T-helper 1 cell treated with Interleukin-12 subunit alpha and Interleukin-12 subunit beta and Interleukin-4 antibody, amounts not matched to agents 30 μg/mL and 1 μg/mL, for 36 hours (primary cell): Measurements from ENCODE around the gene OR3A3.
"Not testable (repeated sequence)": the region's sequence is repeated elsewhere in the genome, so short reads cannot be mapped to it uniquely, and the experiment has no call there.

Source experiments
- H3K27ac Mint-ChIP-seq: one replicate; pipeline ENCODE4 v1.8.0; 2021; ENCODE audit warnings: mild to moderate bottlenecking, mixed read lengths
- H3K27me3 Mint-ChIP-seq: one replicate; pipeline ENCODE4 v1.8.0; 2021; ENCODE audit warnings: low read depth, mixed read lengths
- H3K36me3 Mint-ChIP-seq: one replicate; pipeline ENCODE4 v1.8.0; 2021; ENCODE audit warnings: low read depth, mixed read lengths
- H3K4me1 Mint-ChIP-seq: one replicate; pipeline ENCODE4 v1.8.0; 2021; ENCODE audit warnings: low read depth, mixed read lengths
- H3K4me3 Mint-ChIP-seq: one replicate; pipeline ENCODE4 v1.8.0; 2021; ENCODE audit warnings: mild to moderate bottlenecking, moderate library complexity, mixed read lengths
- H3K9me3 Mint-ChIP-seq: one replicate; pipeline ENCODE4 v1.8.0; 2021; ENCODE audit warnings: mixed read lengths

OR3A3 gene

GRCh38 chr17:3433741-3434140, 22.6 kb downstream of the OR3A3 start, which contains the start of gene OR1E2:
TSS of gene OR1E2 (minus strand) at chr17:3433841. CDS start at chr17:3433841, 0 bp downstream.
- no peaks in the 10 kb centered on the region for H3K9me3 Mint-ChIP-seq
- H3K36me3 Mint-ChIP-seq: no peaks in the 10 kb centered on the region
- H3K27ac Mint-ChIP-seq: no peak within 1 kb of the TSS
- H3K4me1 Mint-ChIP-seq: no peaks in the 10 kb centered on the region
- no peak within 1 kb of the TSS for H3K4me3 Mint-ChIP-seq
- no peaks in the 10 kb centered on the region for H3K27me3 Mint-ChIP-seq

GRCh38 chr17:3438368-3438767, 27.2 kb downstream of the OR3A3 start:
- Mint-ChIP-seq H3K27me3 (peaks cover 11% of the 10 kb centered on the region), H3K4me3 (no peak overlapping the region), H3K9me3 (no peaks in the 10 kb centered on the region), H3K27ac (no peak overlapping the region), H3K36me3 (no peaks in the 10 kb centered on the region), H3K4me1 (no peaks in the 10 kb centered on the region)

GRCh38 chr17:3440451-3440850, 29.3 kb downstream of the OR3A3 start:
- no peaks in the 10 kb centered on the region for H3K9me3 Mint-ChIP-seq
- H3K36me3 Mint-ChIP-seq: no peaks in the 10 kb centered on the region
- no peak overlapping the region for H3K4me3 Mint-ChIP-seq
- no peak overlapping the region for H3K27ac Mint-ChIP-seq
- no peaks in the 10 kb centered on the region for H3K4me1 Mint-ChIP-seq
- peaks cover 16% of the 10 kb centered on the region for H3K27me3 Mint-ChIP-seq

GRCh38 chr17:3447625-3448024, 36.5 kb downstream of the OR3A3 start:
- no peaks in the 10 kb centered on the region for H3K4me1 Mint-ChIP-seq
- no peaks in the 10 kb centered on the region for H3K36me3 Mint-ChIP-seq
- no peak overlapping the region for H3K27ac Mint-ChIP-seq
- peaks cover 21% of the 10 kb centered on the region for H3K27me3 Mint-ChIP-seq
- no peak overlapping the region for H3K4me3 Mint-ChIP-seq
- H3K9me3 Mint-ChIP-seq: no peaks in the 10 kb centered on the region

GRCh38 chr17:3448059-3448665, 37.0 kb downstream of the OR3A3 start:
- H3K4me1 Mint-ChIP-seq: no peaks in the 10 kb centered on the region
- peaks cover 22% of the 10 kb centered on the region for H3K27me3 Mint-ChIP-seq
- H3K27ac Mint-ChIP-seq: no peak overlapping the region
- no peak overlapping the region for H3K4me3 Mint-ChIP-seq
- H3K36me3 Mint-ChIP-seq: no peaks in the 10 kb centered on the region
- H3K9me3 Mint-ChIP-seq: no peaks in the 10 kb centered on the region

- H3K4me3 Mint-ChIP-seq, H3K27ac Mint-ChIP-seq, H3K36me3 Mint-ChIP-seq, H3K9me3 Mint-ChIP-seq, H3K27me3 Mint-ChIP-seq, H3K4me1 Mint-ChIP-seq: not testable (repeated sequence)
Measured at GRCh38 chr17:3466355-3466754, 55.2 kb downstream of the OR3A3 start.

- Mint-ChIP-seq H3K36me3 (no peaks in the 10 kb centered on the region), H3K27ac (no peak overlapping the region), H3K4me1 (no peaks in the 10 kb centered on the region), H3K4me3 (no peak overlapping the region), H3K27me3 (peaks cover 4% of the 10 kb centered on the region), H3K9me3 (no peaks in the 10 kb centered on the region)
Measured at GRCh38 chr17:3469529-3469928, 58.4 kb downstream of the OR3A3 start.

GRCh38 chr17:3471599-3471998, 60.4 kb downstream of the OR3A3 start, which contains the start of gene SPATA22:
TSS of gene SPATA22 (minus strand) at chr17:3471819. CDS start at chr17:3469325, 2,494 bp downstream.
- no peaks in the 10 kb centered on the region for H3K4me1 Mint-ChIP-seq
- H3K36me3 Mint-ChIP-seq: no peaks in the 10 kb centered on the region
- H3K27me3 Mint-ChIP-seq: peaks cover 4% of the 10 kb centered on the region
- H3K4me3 Mint-ChIP-seq: no peak within 1 kb of the TSS
- no peak within 1 kb of the TSS for H3K27ac Mint-ChIP-seq
- H3K9me3 Mint-ChIP-seq: no peaks in the 10 kb centered on the region

- Mint-ChIP-seq H3K9me3 (no peaks in the 10 kb centered on the region), H3K4me3 (no peak overlapping the region), H3K36me3 (no peaks in the 10 kb centered on the region), H3K27ac (no peak overlapping the region), H3K4me1 (no peaks in the 10 kb centered on the region), H3K27me3 (peaks cover 4% of the 10 kb centered on the region)
Measured at GRCh38 chr17:3472137-3472536, 61.0 kb downstream of the OR3A3 start.
